HCT116 (cell line): ENCODE data around the gene PDE6B. TPM values are rescaled to one million over a fixed set of nuclear protein-coding genes. Genes with fewer than 3 reads are reported as not detected.

Experiments used
- ATAC-seq: fragments of 200-7000 bp; cut with Tn5 transposase; 2 replicates; pipeline ENCODE4 v1.9.1; 2020; ENCODE audit warnings: mild to moderate bottlenecking, moderate library complexity
- BruUV-seq: library from RNA; stranded (reverse); fragments of 400-500 nt; replicated peaks from 2 replicates; lab custom pipeline; 2021; lab: Mats Ljungman, UMichigan
- CTCF ChIA-PET: fragments of 300-600 bp; sonication (Branson Sonifier 250); formaldehyde crosslinking; loops from one replicate; lab custom pipeline; 2021; ENCODE audit warnings: antibody characterized with exemption; lab: Charles Lee
- POLR2A ChIA-PET: fragments of 300-600, 350-600 bp; sonication (Branson Sonifier 250); formaldehyde crosslinking; loops from one replicate; lab custom pipeline; 2021; ENCODE audit warnings: antibody characterized with exemption; lab: Charles Lee
- RAD21 ChIA-PET, 2 experiments: fragments of 300-600 bp; sonication (Branson Sonifier 250); formaldehyde crosslinking; loops; one replicate each; lab custom pipeline; 2023; ENCODE audit warnings: low total read pairs in 2 of 2; ENCODE audit not compliant: uncharacterized antibody in 2 of 2, unreplicated experiment in 2 of 2, low non-redundant PET in 1 of 2; lab: Charles Lee
- DNase-seq: peaks from one replicate; pipeline ENCODE4 v3.0.0-alpha.2; 2010; ENCODE audit warnings: low read depth, low spot score
- H2AFZ ChIP-seq: fragments of 200-600 bp; shearing (Covaris generic), sonication (generic); 2 replicates; pipeline ENCODE4 v1.6.1; 2017; ENCODE audit warnings: low read depth, mixed run types, mixed read lengths, antibody characterized with exemption, low read length; ENCODE audit not compliant: poor library complexity, severe bottlenecking
- H3K27ac ChIP-seq: 2 replicates; pipeline ENCODE4 v1.5.1; 2012; ENCODE audit warnings: low read depth, low read length
- H3K27me3 ChIP-seq: fragments of 200-600 bp; sonication (generic); 2 replicates; pipeline ENCODE4 v1.6.1; 2016; ENCODE audit warnings: mixed run types, low read length, mixed read lengths; ENCODE audit not compliant: insufficient read depth
- H3K36me3 ChIP-seq, 2 experiments: fragments of 200-500 bp in 1 of 2; fragments of 200-600 bp in 1 of 2; sonication (Bioruptor generic) in 1 of 2; sonication (generic) in 1 of 2; 2 replicates each; pipeline versions ENCODE4 v1.5.1 to v1.6.1; 2014 to 2016; ENCODE audit warnings: low read length in 2 of 2, inconsistent platforms in 1 of 2, mixed read lengths in 1 of 2, mixed run types in 1 of 2; ENCODE audit not compliant: insufficient read depth in 2 of 2, control insufficient read depth in 1 of 2
- H3K4me1 ChIP-seq, 2 experiments: fragments of 200-600 bp in 1 of 2; sonication (generic) in 1 of 2; 2 replicates each; pipeline versions ENCODE4 v1.5.1 to v1.6.1; 2012 to 2017; ENCODE audit warnings: low read length in 2 of 2, inconsistent platforms in 1 of 2, mild to moderate bottlenecking in 1 of 2, mixed read lengths in 1 of 2, mixed run types in 1 of 2, moderate library complexity in 1 of 2; ENCODE audit not compliant: insufficient read depth in 2 of 2, control insufficient read depth in 1 of 2
- H3K4me2 ChIP-seq: fragments of 200-600 bp; sonication (generic); 2 replicates; pipeline ENCODE4 v1.6.1; 2017; ENCODE audit warnings: mixed run types, low read length, mixed read lengths
- H3K4me3 ChIP-seq, 2 experiments: fragments of 200-600 bp in 1 of 2; sonication (generic) in 1 of 2; replicated peaks in 1 of 2; 2 replicates each; pipeline ENCODE4 v1.5.1; 2011 to 2016; ENCODE audit warnings: low read length in 2 of 2, control low read depth in 1 of 2, low read depth in 1 of 2, mild to moderate bottlenecking in 1 of 2, mixed read lengths in 1 of 2, mixed run types in 1 of 2
- H3K79me2 ChIP-seq: fragments of 200-600 bp; sonication (generic); 2 replicates; pipeline ENCODE4 v1.6.1; 2017; ENCODE audit warnings: mild to moderate bottlenecking, mixed run types, low read length, moderate library complexity, mixed read lengths; ENCODE audit not compliant: insufficient read depth
- H3K9ac ChIP-seq: fragments of 200-600 bp; sonication (generic); 2 replicates; pipeline ENCODE4 v1.6.1; 2016; ENCODE audit warnings: low read length, mixed read lengths
- H3K9me2 ChIP-seq: fragments of 200-600 bp; sonication (generic), shearing (Covaris generic); 2 replicates; pipeline ENCODE4 v1.6.1; 2017; ENCODE audit warnings: mixed run types, mild to moderate bottlenecking, moderate library complexity; ENCODE audit not compliant: insufficient read depth
- H3K9me3 ChIP-seq, 2 experiments: fragments of 200-500 bp in 1 of 2; fragments of 200-600 bp in 1 of 2; sonication (Bioruptor generic) in 1 of 2; sonication (generic) in 1 of 2; 2 replicates each; pipeline ENCODE4 v1.6.1; 2014 to 2017; ENCODE audit warnings: low read length in 2 of 2, mixed read lengths in 2 of 2, inconsistent platforms in 1 of 2, low read depth in 1 of 2, mild to moderate bottlenecking in 1 of 2, mixed run types in 1 of 2, moderate library complexity in 1 of 2; ENCODE audit not compliant: control insufficient read depth in 1 of 2, insufficient read depth in 1 of 2
- H4K20me1 ChIP-seq: fragments of 200-600 bp; sonication (generic), shearing (Covaris generic); 2 replicates; pipeline ENCODE4 v1.6.1; 2017; ENCODE audit warnings: mixed run types, mild to moderate bottlenecking, moderate library complexity; ENCODE audit not compliant: insufficient read depth
- CBX3 ChIP-seq: IDR thresholded peaks from 2 replicates; pipeline ENCODE4 v1.6.1; 2012; ENCODE audit warnings: low read depth
- CTCF ChIP-seq, 3 experiments: fragments of 200-600 bp in 1 of 3; sonication (generic) in 1 of 3; IDR thresholded peaks in 2 of 3; conservative IDR thresholded peaks in 1 of 3; 2 replicates each; pipeline ENCODE4 v1.5.1; 2012 to 2017; ENCODE audit warnings: low read depth in 2 of 3, low read length in 2 of 3, antibody characterized with exemption in 1 of 3, borderline replicate concordance in 1 of 3, control low read depth in 1 of 3, mild to moderate bottlenecking in 1 of 3, mixed read lengths in 1 of 3, mixed run types in 1 of 3, moderate library complexity in 1 of 3; ENCODE audit not compliant: insufficient read depth in 1 of 3
- EGR1 ChIP-seq: IDR thresholded peaks from 2 replicates; pipeline ENCODE4 v1.6.1; 2012; ENCODE audit warnings: low read depth
- ELF1 ChIP-seq: IDR thresholded peaks from 2 replicates; pipeline ENCODE4 v1.6.1; 2012; ENCODE audit warnings: low read depth, borderline replicate concordance
- EZH2 ChIP-seq: fragments of 200-600 bp; sonication (generic); IDR thresholded peaks from 2 replicates; pipeline ENCODE4 v1.6.1; 2017; ENCODE audit warnings: antibody characterized with exemption, mixed run types
- EZH2phosphoT487 ChIP-seq: fragments of 200-600 bp; IDR thresholded peaks from 2 replicates; pipeline ENCODE4 v1.6.1; 2018; ENCODE audit warnings: antibody characterized with exemption, borderline replicate concordance
- FOSL1 ChIP-seq: IDR thresholded peaks from 2 replicates; pipeline ENCODE4 v1.6.1; 2012; ENCODE audit warnings: low read depth
- JUND ChIP-seq: IDR thresholded peaks from 2 replicates; pipeline ENCODE4 v1.6.1; 2012
- POLR2A ChIP-seq: IDR thresholded peaks from 2 replicates; pipeline ENCODE4 v1.7.0; 2011; ENCODE audit warnings: borderline replicate concordance; ENCODE audit not compliant: insufficient read depth, insufficient read length; ENCODE audit errors: extremely low read depth
- POLR2AphosphoS5 ChIP-seq: IDR thresholded peaks from 2 replicates; pipeline ENCODE4 v1.6.1; 2011; ENCODE audit warnings: mild to moderate bottlenecking, low read depth, low read length, moderate library complexity
- RAD21 ChIP-seq: IDR thresholded peaks from 2 replicates; pipeline ENCODE4 v1.6.1; 2012; ENCODE audit warnings: low read depth, mild to moderate bottlenecking
- SP1 ChIP-seq: IDR thresholded peaks from 2 replicates; pipeline ENCODE4 v1.6.1; 2012; ENCODE audit warnings: low read depth
- SRF ChIP-seq: IDR thresholded peaks from 2 replicates; pipeline ENCODE4 v1.6.1; 2012; ENCODE audit warnings: low read depth
- TCF7L2 ChIP-seq: IDR thresholded peaks from 2 replicates; pipeline ENCODE4 v1.7.0; 2011; ENCODE audit warnings: borderline replicate concordance, inconsistent platforms; ENCODE audit not compliant: insufficient read depth, insufficient read length; ENCODE audit errors: extremely low read depth
- YY1 ChIP-seq: IDR thresholded peaks from 2 replicates; pipeline ENCODE4 v1.6.1; 2011; ENCODE audit warnings: low read length, low read depth, moderate library complexity, mild to moderate bottlenecking; ENCODE audit not compliant: insufficient replicate concordance; ENCODE audit errors: extremely low read depth
- ZFX ChIP-seq: fragments of 450-650 bp; IDR thresholded peaks from 2 replicates; pipeline ENCODE4 v1.6.1; 2017
- intact Hi-C: fragments of 100-400 bp; cut with micrococcal nuclease; formaldehyde crosslinking; loops from 2 replicates; pipeline ENCODE4 v1.10.0; 2022
- total RNA-seq: library from RNA; stranded (reverse); gene quantifications from one replicate; pipeline ENCODE4 v1.2.1, GENCODE V29; 2021; ENCODE audit not compliant: unreplicated experiment

PDE6B gene
- total RNA-seq, 1 experiment from 2014 or later, result not detected

GRCh38 chr4:576245-576821 lies 49.0 kb upstream of the PDE6B start, which contains the start of gene TMEM271:
TSS of gene TMEM271 (minus strand) at chr4:576295. CDS start at chr4:576062, 233 bp downstream.
- H3K4me3 ChIP-seq, result no peak within 1 kb of the TSS
- TF ChIP-seq TCF7L2 (no peak), POLR2A (no peak), ELF1 (no peak), CTCF (IDR thresholded peaks at IDR 0.05 in 2 of 3, conservative IDR thresholded peaks at IDR 0.05 in 1 of 3; ENCODE audit: borderline replicate concordance in 1 of 3, insufficient read depth in 1 of 3, low read depth in 2 of 3, low read length in 2 of 3) (no peak), POLR2AphosphoS5 (no peak), JUND (no peak), ZFX (no peak), EGR1 (no peak), SP1 (no peak), EZH2phosphoT487 (no peak), YY1 (no peak), SRF (no peak), EZH2 (no peak), FOSL1 (no peak), CBX3 (no peak), RAD21 (no peak)
- no peak within 1 kb of the TSS for H3K4me2 ChIP-seq
- no peaks in the 10 kb centered on the region for H3K27me3 ChIP-seq
- DNase-seq (no peak), ATAC-seq (no peak)
- H3K9ac ChIP-seq, result no peak within 1 kb of the TSS
- H2AFZ ChIP-seq, result no peak within 1 kb of the TSS
- ChIA-PET RAD21 (no interaction called here), POLR2A (no interaction called here), CTCF (no interaction called here)
- no peaks in the 10 kb centered on the region for H3K9me2 ChIP-seq
- no peaks in the 10 kb centered on the region for H3K79me2 ChIP-seq
- H3K27ac ChIP-seq, result no peak within 1 kb of the TSS
- intact Hi-C loops, result no loop called here
- H3K9me3 ChIP-seq, result peaks cover 0 to 4% of the 10 kb centered on the region in 2 experiments; a peak in 1 of 4 replicates
- no peaks in the 10 kb centered on the region for H3K36me3 ChIP-seq
- no TSS peak for BruUV-seq
- H4K20me1 ChIP-seq, result no peaks in the 10 kb centered on the region
- no peaks in the 10 kb centered on the region for H3K4me1 ChIP-seq
